ENCODE results near the gene WDR93. TPM values are rescaled to one million over a fixed set of nuclear protein-coding genes. Genes with fewer than 3 reads are reported as not detected.
A peak's percentile ranks its signal among the peaks of the same experiment; 100 is the strongest.

The WDR93 gene
- total and polyA plus RNA-seq, 10 donors, result 0.09 to 0.11 TPM; not detected in 8

DNA sequence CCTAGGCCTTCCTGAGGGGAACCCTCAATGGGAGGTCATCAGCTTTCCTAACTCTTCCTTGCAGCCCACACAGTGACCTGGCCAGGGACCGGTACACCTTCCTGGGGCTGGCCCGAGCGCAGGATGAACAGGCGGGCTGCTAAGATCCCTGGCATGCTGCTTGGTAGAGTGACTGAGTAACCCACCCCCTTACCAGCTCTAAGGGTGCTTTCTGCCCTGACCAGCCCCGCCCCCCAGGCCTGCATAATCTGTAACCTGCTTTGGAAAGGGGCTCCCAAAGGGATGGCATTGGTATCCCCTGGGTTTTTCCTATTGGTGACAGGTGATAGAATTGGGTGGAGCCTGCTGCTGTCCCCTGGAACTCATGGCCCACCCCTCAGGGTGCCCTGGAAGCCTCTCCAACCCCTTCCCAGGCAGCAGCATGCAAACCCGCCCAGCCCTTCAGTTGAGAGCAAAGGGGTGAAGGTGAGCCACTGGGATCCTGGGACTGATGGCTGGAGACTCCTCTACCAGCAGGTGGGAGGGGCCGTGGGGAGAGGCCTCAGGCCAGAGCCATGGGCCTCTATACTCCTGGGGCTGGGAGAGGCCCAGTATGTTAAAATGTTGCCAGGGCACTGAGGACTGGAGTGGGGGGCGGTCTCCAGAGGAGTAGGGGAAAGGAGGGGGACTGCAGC lies 24.3 kb upstream of the WDR93 start:
- TF ChIP-seq, protein P1, sequence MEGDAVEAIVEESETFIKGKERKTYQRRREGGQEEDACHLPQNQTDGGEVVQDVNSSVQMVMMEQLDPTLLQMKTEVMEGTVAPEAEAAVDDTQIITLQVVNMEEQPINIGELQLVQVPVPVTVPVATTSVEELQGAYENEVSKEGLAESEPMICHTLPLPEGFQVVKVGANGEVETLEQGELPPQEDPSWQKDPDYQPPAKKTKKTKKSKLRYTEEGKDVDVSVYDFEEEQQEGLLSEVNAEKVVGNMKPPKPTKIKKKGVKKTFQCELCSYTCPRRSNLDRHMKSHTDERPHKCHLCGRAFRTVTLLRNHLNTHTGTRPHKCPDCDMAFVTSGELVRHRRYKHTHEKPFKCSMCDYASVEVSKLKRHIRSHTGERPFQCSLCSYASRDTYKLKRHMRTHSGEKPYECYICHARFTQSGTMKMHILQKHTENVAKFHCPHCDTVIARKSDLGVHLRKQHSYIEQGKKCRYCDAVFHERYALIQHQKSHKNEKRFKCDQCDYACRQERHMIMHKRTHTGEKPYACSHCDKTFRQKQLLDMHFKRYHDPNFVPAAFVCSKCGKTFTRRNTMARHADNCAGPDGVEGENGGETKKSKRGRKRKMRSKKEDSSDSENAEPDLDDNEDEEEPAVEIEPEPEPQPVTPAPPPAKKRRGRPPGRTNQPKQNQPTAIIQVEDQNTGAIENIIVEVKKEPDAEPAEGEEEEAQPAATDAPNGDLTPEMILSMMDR (IDR thresholded peaks at IDR 0.05 in 8 of 11, conservative IDR thresholded peaks at IDR 0.05 in 3 of 11), result no peak
- TF ChIP-seq POLR2AphosphoS5 (IDR thresholded peaks at IDR 0.05), result no peak
- TF ChIP-seq POLR2A (IDR thresholded peaks at IDR 0.05), result no peak
- 91 to 98% (median 94%) methylated on average over 7 to 8 of the region's 8 CpGs for WGBS, 5 donors
- DNase-seq, result no peak
- H3K27ac ChIP-seq, result peak overlapping the region; percentile 42 to 81 (median 76)
- intact Hi-C loops (cut with DNase I; ENCODE audit: low total_unique reads), result no loop called here
- peaks cover 0 to 34% (median 5%) of the 10 kb centered on the region in 7 donors for H3K27me3 ChIP-seq (replicated peaks in 1 of 7)
- H3K9me3 ChIP-seq, result no peaks in the 10 kb centered on the region
- H3K4me1 ChIP-seq, result peaks cover 0 to 18% (median 12%) of the 10 kb centered on the region in 6 donors
- H3K4me3 ChIP-seq, result peak overlapping the region in 5 of 8 donors; percentile 19 to 67 (median 40)
- no peaks in the 10 kb centered on the region for H3K36me3 ChIP-seq

DNA sequence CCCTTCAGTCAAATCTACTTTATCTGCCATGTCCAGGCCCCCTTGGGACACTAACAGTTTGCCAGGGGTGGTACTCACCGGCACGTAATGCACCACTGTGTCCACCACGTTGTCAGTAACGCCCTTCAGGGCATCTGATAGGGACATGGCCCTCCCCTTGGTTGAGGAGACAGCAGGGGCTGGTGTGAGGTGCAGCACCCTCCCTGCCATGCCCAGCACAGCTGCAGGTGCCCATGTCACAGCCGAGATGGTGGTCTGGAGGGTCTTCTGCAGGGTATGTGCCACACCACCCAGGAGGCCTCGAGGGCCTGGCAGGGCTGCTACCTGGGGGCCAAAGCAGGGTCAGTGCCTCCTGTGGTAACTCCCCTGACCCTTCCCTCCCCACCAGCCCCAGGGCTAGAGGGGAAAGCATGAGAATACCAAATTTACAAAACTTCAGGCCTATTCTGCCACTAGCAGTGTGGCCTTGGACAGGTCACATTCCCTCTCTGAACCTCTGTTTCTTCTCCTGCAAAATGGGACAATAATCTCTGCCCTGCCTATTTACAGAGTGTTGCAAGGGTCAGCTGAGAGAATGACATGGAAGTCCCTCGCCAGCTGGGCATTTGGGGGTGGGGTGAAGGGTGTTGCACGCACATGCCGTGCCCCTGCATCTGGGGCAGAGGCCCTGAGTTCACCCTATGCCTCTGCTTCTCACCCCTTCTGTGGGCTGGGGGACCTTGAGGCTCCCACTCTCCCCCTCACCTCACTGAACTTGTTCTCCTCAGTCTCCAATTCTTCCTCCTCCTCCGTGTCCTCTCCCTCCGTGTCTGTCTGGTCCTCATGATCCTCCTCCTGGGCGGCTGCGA lies 23.5 kb upstream of the WDR93 start:
- DNase-seq, result no peak
- no peak overlapping the region for H3K4me3 ChIP-seq
- intact Hi-C loops (cut with DNase I; ENCODE audit: low total_unique reads), result no loop called here
- TF ChIP-seq POLR2A (IDR thresholded peaks at IDR 0.05) (no peak), POLR2AphosphoS5 (IDR thresholded peaks at IDR 0.05) (no peak)
- TF ChIP-seq, protein P1 (IDR thresholded peaks at IDR 0.05 in 8 of 11, conservative IDR thresholded peaks at IDR 0.05 in 3 of 11), result no peak
- peaks cover 0 to 18% (median 12%) of the 10 kb centered on the region in 6 donors for H3K4me1 ChIP-seq
- H3K9me3 ChIP-seq, result no peaks in the 10 kb centered on the region
- WGBS, 5 donors, result 80 to 88% (median 85%) methylated on average over 12 to 13 of the region's 13 CpGs
- no peak overlapping the region for H3K27ac ChIP-seq
- H3K36me3 ChIP-seq, result no peaks in the 10 kb centered on the region
- peaks cover 0 to 34% (median 5%) of the 10 kb centered on the region in 7 donors for H3K27me3 ChIP-seq (replicated peaks in 1 of 7)

DNA sequence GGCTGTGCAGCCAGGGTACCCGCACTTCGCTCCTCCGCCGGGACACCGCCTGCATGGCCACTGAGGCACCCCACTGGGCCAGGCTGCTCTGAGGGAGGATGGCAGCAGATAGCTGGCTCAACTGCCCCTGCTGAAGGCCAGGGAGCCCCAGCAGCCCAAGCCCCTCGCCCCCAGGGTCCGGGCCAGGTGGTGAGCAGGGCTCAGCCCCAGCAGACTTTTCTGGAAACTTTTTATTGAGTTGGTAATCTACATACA lies 23.0 kb upstream of the WDR93 start:
- no peak overlapping the region for H3K4me3 ChIP-seq
- no peaks in the 10 kb centered on the region for H3K9me3 ChIP-seq
- no peaks in the 10 kb centered on the region for H3K36me3 ChIP-seq
- H3K27ac ChIP-seq, result no peak overlapping the region
- H3K27me3 ChIP-seq (replicated peaks in 1 of 7), result peaks cover 0 to 34% (median 5%) of the 10 kb centered on the region in 7 donors
- 89 to 97% (median 95%) methylated on average over 7 of the region's 7 CpGs for WGBS, 5 donors
- TF ChIP-seq, protein P1 (IDR thresholded peaks at IDR 0.05 in 8 of 11, conservative IDR thresholded peaks at IDR 0.05 in 3 of 11), result no peak
- TF ChIP-seq POLR2A (IDR thresholded peaks at IDR 0.05) (no peak), POLR2AphosphoS5 (IDR thresholded peaks at IDR 0.05) (no peak)
- DNase-seq, result no peak
- H3K4me1 ChIP-seq, result peaks cover 0 to 18% (median 12%) of the 10 kb centered on the region in 6 donors
- intact Hi-C loops (cut with DNase I; ENCODE audit: low total_unique reads), result no loop called here

DNA sequence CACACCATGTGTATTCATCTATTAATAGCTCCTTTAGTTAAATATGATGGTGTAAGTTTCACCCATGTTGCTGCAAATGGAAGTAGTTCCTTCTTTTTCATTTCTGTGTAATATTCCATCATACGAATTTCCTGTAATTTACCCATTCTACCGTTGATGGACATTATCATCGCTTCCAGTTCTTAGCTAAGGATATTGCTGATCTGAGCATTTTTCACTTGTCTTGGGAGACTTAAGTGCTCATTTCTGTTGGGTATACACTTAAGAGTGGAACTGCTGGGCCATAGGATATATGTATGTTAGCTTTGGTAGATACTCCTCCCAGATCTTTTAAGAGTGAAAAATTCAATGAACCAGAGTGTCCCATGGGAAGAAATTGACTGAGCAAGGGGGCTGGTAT lies 22.4 kb upstream of the WDR93 start:
- Histone ChIP-seq H3K27me3 (replicated peaks in 1 of 7) (peaks cover 0 to 28% (median 5%) of the 10 kb centered on the region in 7 donors), H3K9me3 (no peaks in the 10 kb centered on the region), H3K36me3 (no peaks in the 10 kb centered on the region), H3K4me3 (no peak overlapping the region), H3K27ac (no peak overlapping the region), H3K4me1 (peaks cover 0 to 18% (median 12%) of the 10 kb centered on the region in 6 donors)
- intact Hi-C loops (cut with DNase I; ENCODE audit: low total_unique reads), result no loop called here
- no peak for DNase-seq
- TF ChIP-seq POLR2A (IDR thresholded peaks at IDR 0.05) (no peak), POLR2AphosphoS5 (IDR thresholded peaks at IDR 0.05) (no peak)
- TF ChIP-seq, protein P1 (IDR thresholded peaks at IDR 0.05 in 8 of 11, conservative IDR thresholded peaks at IDR 0.05 in 3 of 11), result no peak
- 88 to 98% (median 91%) methylated on average over 3 of the region's 3 CpGs for WGBS, 5 donors

Measured in spleen (tissue), 11 donors.